ENCODE results near the gene PXDN. TPM values are rescaled to one million over a fixed set of nuclear protein-coding genes. Genes with fewer than 3 reads are reported as not detected.

The PXDN gene
- total and polyA plus RNA-seq, 2 donors (not counting 3 experiments of a cell fraction or from before 2014, with no cell fraction given) = 231 to 308 TPM

DNA sequence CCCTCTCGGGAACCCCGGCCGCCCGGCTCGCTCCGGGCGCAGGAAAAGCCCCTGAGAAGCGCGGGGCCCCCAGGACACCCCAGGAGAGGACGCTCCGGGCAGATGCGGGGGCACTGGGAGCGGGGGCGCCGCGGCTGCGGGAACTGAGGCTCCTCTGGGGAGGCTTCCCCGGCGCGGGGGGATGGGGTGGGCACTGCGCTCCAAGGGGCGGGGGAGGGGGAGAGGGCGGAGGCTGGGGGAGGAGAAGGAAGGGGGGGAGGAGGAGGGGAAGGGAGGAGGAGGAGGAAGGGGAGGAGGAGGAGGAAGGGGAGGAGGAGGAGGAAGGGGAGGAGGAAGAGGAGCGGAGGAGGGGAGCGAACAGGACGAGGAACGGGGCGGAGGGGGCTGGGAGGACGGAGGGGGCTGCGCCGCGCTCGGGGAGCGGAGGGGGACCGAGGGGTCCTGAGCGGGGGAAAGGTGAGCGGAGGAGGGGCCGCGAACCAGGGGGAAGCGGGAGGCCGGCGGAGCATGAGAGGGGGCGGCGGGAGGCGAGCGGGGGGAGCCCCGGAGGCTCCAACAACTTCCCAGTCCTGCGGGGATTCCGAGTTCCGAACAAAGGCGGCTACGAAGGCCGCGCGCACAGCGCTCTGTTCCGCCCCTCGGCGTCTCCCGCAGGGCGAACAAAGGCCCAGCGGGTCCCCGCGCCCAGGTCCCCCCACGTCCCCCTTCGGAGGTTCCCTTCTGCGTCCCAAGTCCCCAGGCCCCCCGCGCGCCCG lies 742 bp downstream of the PXDN start:
- peak overlapping the region; percentile 65 to 82 (median 67) for H3K4me3 ChIP-seq (replicated peaks in 1 of 3; ENCODE audit: insufficient read depth in 1 of 3, low read depth in 1 of 3, low read length in 3 of 3)
- no peak for TF ChIP-seq EZH2 (IDR thresholded peaks at IDR 0.05; ENCODE audit: borderline replicate concordance, low read depth, low read length, severe bottlenecking)
- TF ChIP-seq FOS (IDR thresholded peaks at IDR 0.05; ENCODE audit: borderline replicate concordance, insufficient read depth, low read length) = no peak
- no peak for TF ChIP-seq POLR2A (IDR thresholded peaks at IDR 0.05; ENCODE audit: low read depth, low read length)
- intact Hi-C loops (cut with micrococcal nuclease) = loop anchor here (1.0 to 2.0 kb wide), 7 partner anchors 22 to 1067 kb away; partner anchors contain the start of gene TMEM18
- H3K27ac ChIP-seq (ENCODE audit: insufficient read depth, low read depth, low read length) = peak overlapping the region; percentile 87
- no peaks in the 10 kb centered on the region for H4K20me1 ChIP-seq (replicated peaks; ENCODE audit: control insufficient read depth, extremely low read depth, insufficient read depth, low read length)
- no peaks in the 10 kb centered on the region for H3K9me1 ChIP-seq (replicated peaks; ENCODE audit: control insufficient read depth, extremely low read depth, insufficient read depth, low read length)
- H3K27me3 ChIP-seq (ENCODE audit: control insufficient read depth in 2 of 2, insufficient read depth in 2 of 2, low read length in 2 of 2) = peaks cover 0 to 4% of the 10 kb centered on the region in 2 experiments
- peak overlapping the region; percentile 90 for H3K9ac ChIP-seq (replicated peaks; ENCODE audit: extremely low read depth, insufficient read depth, low read length)
- H3K4me1 ChIP-seq (ENCODE audit: control insufficient read depth, extremely low read depth, insufficient read depth, low read length) = peaks cover 25% of the 10 kb centered on the region
- FAIRE-seq (peak; percentile 68), DNase-seq (ENCODE audit: low read depth, low spot score) (peak; percentile 37)
- H3K36me3 ChIP-seq (ENCODE audit: control insufficient read depth in 2 of 2, extremely low read depth in 1 of 2, insufficient read depth in 2 of 2, low read length in 2 of 2) = no peaks in the 10 kb centered on the region
- ChIA-PET CTCF (interaction anchor here (1.7 to 2.8 kb wide), 3 partner anchors 7 to 193 kb away, joined by 7 to 15 read pairs (median 8); no protein-coding TSS in a partner anchor), POLR2A (no interaction called here)
- dilution Hi-C loops (cut with MboI; ENCODE audit: extremely low pct_ligation_motif_present, low sequenced_read_pairs) = no loop called here
- H3K4me2 ChIP-seq (ENCODE audit: insufficient read depth, low read length) = peak overlapping the region; percentile 70
- H3K9me3 ChIP-seq (replicated peaks; ENCODE audit: control insufficient read depth, insufficient read depth, low read length) = no peaks in the 10 kb centered on the region
- peaks cover 37% of the 10 kb centered on the region for H3K79me2 ChIP-seq (ENCODE audit: control insufficient read depth, insufficient read depth, low read length)
- BruUV-seq (replicated peaks) = no TSS peak
- no peak overlapping the region for H2AFZ ChIP-seq (ENCODE audit: low read depth, low read length)

DNA sequence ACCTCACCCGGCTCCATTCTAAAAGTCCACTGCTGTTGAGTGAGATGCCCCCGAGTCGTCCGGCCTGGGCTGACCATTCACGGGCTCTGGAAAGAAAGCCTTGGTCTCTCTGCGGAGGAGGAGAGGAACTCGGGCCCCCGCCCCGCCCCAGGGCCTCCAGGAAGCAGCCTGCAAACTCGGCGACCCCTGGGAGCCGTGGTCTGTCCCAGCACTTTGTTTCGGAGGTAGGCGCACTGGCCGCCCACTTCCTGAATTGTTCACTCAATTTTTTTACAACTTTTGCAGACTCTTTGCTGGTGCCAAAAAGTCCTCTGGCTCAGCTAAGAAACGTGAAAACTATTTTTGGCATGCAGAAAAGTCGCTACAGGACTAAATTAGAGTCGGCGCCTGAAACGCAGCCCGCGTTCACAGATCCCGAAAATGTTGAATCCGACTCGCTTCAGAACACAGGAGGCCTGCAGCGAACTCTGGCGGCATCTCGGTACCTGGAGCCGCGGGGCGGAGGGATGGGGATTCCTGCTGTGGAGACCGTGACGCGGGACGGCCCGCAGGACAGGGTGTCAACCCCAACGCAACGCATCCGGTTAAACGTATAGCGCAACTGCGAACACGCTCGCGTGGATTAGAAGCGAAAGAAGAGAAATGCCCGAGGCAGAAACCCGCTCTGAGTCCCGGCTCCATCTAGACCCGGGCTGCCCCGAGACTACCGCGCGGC lies 1.5 kb downstream of the PXDN start:
- dilution Hi-C loops (cut with MboI; ENCODE audit: extremely low pct_ligation_motif_present, low sequenced_read_pairs) (no loop called here), intact Hi-C loops (cut with micrococcal nuclease) (loop anchor here (1.0 to 2.0 kb wide), 6 partner anchors 22 to 151 kb away; no protein-coding TSS in a partner anchor)
- ChIA-PET CTCF (interaction anchor here (0.6 to 2.8 kb wide), 14 partner anchors 8 to 192 kb away, joined by 3 to 15 read pairs (median 4); no protein-coding TSS in a partner anchor), POLR2A (no interaction called here)
- Histone ChIP-seq H3K4me2 (ENCODE audit: insufficient read depth, low read length) (peak overlapping the region; percentile 70), H3K27me3 (ENCODE audit: control insufficient read depth in 2 of 2, insufficient read depth in 2 of 2, low read length in 2 of 2) (peaks cover 0 to 4% of the 10 kb centered on the region in 2 experiments), H3K79me2 (ENCODE audit: control insufficient read depth, insufficient read depth, low read length) (peaks cover 43% of the 10 kb centered on the region), H3K9me1 (replicated peaks; ENCODE audit: control insufficient read depth, extremely low read depth, insufficient read depth, low read length) (no peaks in the 10 kb centered on the region), H3K4me1 (ENCODE audit: control insufficient read depth, extremely low read depth, insufficient read depth, low read length) (peaks cover 25% of the 10 kb centered on the region), H3K36me3 (ENCODE audit: control insufficient read depth in 2 of 2, extremely low read depth in 1 of 2, insufficient read depth in 2 of 2, low read length in 2 of 2) (no peaks in the 10 kb centered on the region), H3K27ac (ENCODE audit: insufficient read depth, low read depth, low read length) (peak overlapping the region; percentile 87), H4K20me1 (replicated peaks; ENCODE audit: control insufficient read depth, extremely low read depth, insufficient read depth, low read length) (no peaks in the 10 kb centered on the region), H3K9me3 (replicated peaks; ENCODE audit: control insufficient read depth, insufficient read depth, low read length) (no peaks in the 10 kb centered on the region), H2AFZ (ENCODE audit: low read depth, low read length) (peak overlapping the region; percentile 20), H3K4me3 (replicated peaks in 1 of 3; ENCODE audit: insufficient read depth in 1 of 3, low read depth in 1 of 3, low read length in 3 of 3) (peak overlapping the region; percentile 59 to 82 (median 67)), H3K9ac (replicated peaks; ENCODE audit: extremely low read depth, insufficient read depth, low read length) (peak overlapping the region; percentile 90)
- TF ChIP-seq POLR2AphosphoS5 (IDR thresholded peaks at IDR 0.05; ENCODE audit: insufficient read depth, low read depth, low read length) (peak; percentile 51), POLR2A (IDR thresholded peaks at IDR 0.05; ENCODE audit: low read depth, low read length) (peak; percentile 21), JUN (IDR thresholded peaks at IDR 0.05; ENCODE audit: borderline replicate concordance, insufficient read depth, insufficient read length, low read depth) (no peak), FOS (IDR thresholded peaks at IDR 0.05; ENCODE audit: borderline replicate concordance, insufficient read depth, low read length) (no peak), GATA2 (IDR thresholded peaks at IDR 0.05; ENCODE audit: insufficient read depth, insufficient read length, low read depth, low read length) (no peak)
- TF ChIP-seq, protein P1, sequence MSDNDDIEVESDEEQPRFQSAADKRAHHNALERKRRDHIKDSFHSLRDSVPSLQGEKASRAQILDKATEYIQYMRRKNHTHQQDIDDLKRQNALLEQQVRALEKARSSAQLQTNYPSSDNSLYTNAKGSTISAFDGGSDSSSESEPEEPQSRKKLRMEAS (IDR thresholded peaks at IDR 0.05; ENCODE audit: insufficient read depth, insufficient read length) = no peak
- TF ChIP-seq, protein P2, sequence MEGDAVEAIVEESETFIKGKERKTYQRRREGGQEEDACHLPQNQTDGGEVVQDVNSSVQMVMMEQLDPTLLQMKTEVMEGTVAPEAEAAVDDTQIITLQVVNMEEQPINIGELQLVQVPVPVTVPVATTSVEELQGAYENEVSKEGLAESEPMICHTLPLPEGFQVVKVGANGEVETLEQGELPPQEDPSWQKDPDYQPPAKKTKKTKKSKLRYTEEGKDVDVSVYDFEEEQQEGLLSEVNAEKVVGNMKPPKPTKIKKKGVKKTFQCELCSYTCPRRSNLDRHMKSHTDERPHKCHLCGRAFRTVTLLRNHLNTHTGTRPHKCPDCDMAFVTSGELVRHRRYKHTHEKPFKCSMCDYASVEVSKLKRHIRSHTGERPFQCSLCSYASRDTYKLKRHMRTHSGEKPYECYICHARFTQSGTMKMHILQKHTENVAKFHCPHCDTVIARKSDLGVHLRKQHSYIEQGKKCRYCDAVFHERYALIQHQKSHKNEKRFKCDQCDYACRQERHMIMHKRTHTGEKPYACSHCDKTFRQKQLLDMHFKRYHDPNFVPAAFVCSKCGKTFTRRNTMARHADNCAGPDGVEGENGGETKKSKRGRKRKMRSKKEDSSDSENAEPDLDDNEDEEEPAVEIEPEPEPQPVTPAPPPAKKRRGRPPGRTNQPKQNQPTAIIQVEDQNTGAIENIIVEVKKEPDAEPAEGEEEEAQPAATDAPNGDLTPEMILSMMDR (IDR thresholded peaks at IDR 0.05; ENCODE audit: extremely low read depth in 1 of 2, insufficient read depth in 1 of 2, low read depth in 1 of 2, low read length in 2 of 2) = peak; percentile 56 to 62
- no TSS peak for BruUV-seq (replicated peaks)
- DNase-seq (ENCODE audit: low read depth, low spot score) (peak; percentile 88), FAIRE-seq (peak; percentile 96)
